ENCODE results near the gene ULK3.

Gene ULK3

GRCh38 chr15:74802290-74802689, 40.7 kb downstream of the ULK3 start:
- Histone ChIP-seq H3K4me2 (ENCODE audit: low read length) (no peak overlapping the region), H4K20me1 (ENCODE audit: control insufficient read depth, insufficient read depth, low read depth, low read length) (peaks cover 34% of the 10 kb centered on the region), H3K79me2 (ENCODE audit: control insufficient read depth, low read length) (peaks cover 23% of the 10 kb centered on the region), H3K9me3 (ENCODE audit: control insufficient read depth, insufficient read depth, low read length) (no peaks in the 10 kb centered on the region), H3F3A (ENCODE audit: control insufficient read depth, insufficient read depth) (peaks cover 26% of the 10 kb centered on the region), H3K4me1 (ENCODE audit: control insufficient read depth, low read length) (peaks cover 33% of the 10 kb centered on the region), H3K4me3 (ENCODE audit: low read length) (no peak overlapping the region), H3K27ac (ENCODE audit: low read depth, low read length) (no peak overlapping the region), H3K9me2 (replicated peaks; ENCODE audit: control insufficient read depth, low read length) (no peaks in the 10 kb centered on the region), H3K36me3 (ENCODE audit: control insufficient read depth, low read length) (peaks cover 77% of the 10 kb centered on the region), H3K27me3 (ENCODE audit: control insufficient read depth, low read length) (no peaks in the 10 kb centered on the region)
- TF ChIP-seq EZH2phosphoT487 (IDR thresholded peaks at IDR 0.05; ENCODE audit: borderline replicate concordance, low read length) (no peak), CTCF (IDR thresholded peaks at IDR 0.05; ENCODE audit: low read depth, low read length, poor library complexity, severe bottlenecking) (no peak)

- Histone ChIP-seq H3K9me2 (replicated peaks; ENCODE audit: control insufficient read depth, low read length) (no peaks in the 10 kb centered on the region), H3F3A (ENCODE audit: control insufficient read depth, insufficient read depth) (peaks cover 23% of the 10 kb centered on the region), H3K4me3 (ENCODE audit: low read length) (no peak overlapping the region), H3K9me3 (ENCODE audit: control insufficient read depth, insufficient read depth, low read length) (no peaks in the 10 kb centered on the region), H3K27me3 (ENCODE audit: control insufficient read depth, low read length) (no peaks in the 10 kb centered on the region), H3K27ac (ENCODE audit: low read depth, low read length) (no peak overlapping the region), H3K4me1 (ENCODE audit: control insufficient read depth, low read length) (peaks cover 40% of the 10 kb centered on the region), H3K79me2 (ENCODE audit: control insufficient read depth, low read length) (peaks cover 31% of the 10 kb centered on the region), H4K20me1 (ENCODE audit: control insufficient read depth, insufficient read depth, low read depth, low read length) (peaks cover 34% of the 10 kb centered on the region), H3K36me3 (ENCODE audit: control insufficient read depth, low read length) (peaks cover 77% of the 10 kb centered on the region), H3K4me2 (ENCODE audit: low read length) (no peak overlapping the region)
- TF ChIP-seq EZH2phosphoT487 (IDR thresholded peaks at IDR 0.05; ENCODE audit: borderline replicate concordance, low read length) (no peak), CTCF (IDR thresholded peaks at IDR 0.05; ENCODE audit: low read depth, low read length, poor library complexity, severe bottlenecking) (no peak)
These were observed 41.5 kb downstream of the ULK3 start for GRCh38 chr15:74801311-74801997.

GRCh38 chr15:74800559-74801094, 42.3 kb downstream of the ULK3 start:
- Histone ChIP-seq H3K4me2 (ENCODE audit: low read length) (no peak overlapping the region), H3F3A (ENCODE audit: control insufficient read depth, insufficient read depth) (peaks cover 26% of the 10 kb centered on the region), H3K27ac (ENCODE audit: low read depth, low read length) (no peak overlapping the region), H3K4me3 (ENCODE audit: low read length) (no peak overlapping the region), H3K9me2 (replicated peaks; ENCODE audit: control insufficient read depth, low read length) (no peaks in the 10 kb centered on the region), H3K36me3 (ENCODE audit: control insufficient read depth, low read length) (peaks cover 83% of the 10 kb centered on the region), H3K9me3 (ENCODE audit: control insufficient read depth, insufficient read depth, low read length) (no peaks in the 10 kb centered on the region), H3K79me2 (ENCODE audit: control insufficient read depth, low read length) (peaks cover 39% of the 10 kb centered on the region), H3K4me1 (ENCODE audit: control insufficient read depth, low read length) (peaks cover 46% of the 10 kb centered on the region), H3K27me3 (ENCODE audit: control insufficient read depth, low read length) (no peaks in the 10 kb centered on the region), H4K20me1 (ENCODE audit: control insufficient read depth, insufficient read depth, low read depth, low read length) (peaks cover 37% of the 10 kb centered on the region)
- TF ChIP-seq CTCF (IDR thresholded peaks at IDR 0.05; ENCODE audit: low read depth, low read length, poor library complexity, severe bottlenecking) (no peak), EZH2phosphoT487 (IDR thresholded peaks at IDR 0.05; ENCODE audit: borderline replicate concordance, low read length) (no peak)
